HTERT RPE-1 (cell line): ENCODE measurements around the gene TFIP11.

Source experiments
- in situ Hi-C: fragments of 300-500 bp; cut with MboI; formaldehyde crosslinking; loops from 4 replicates; pipeline ENCODE4 v1.14.3; 2020; ENCODE audit warnings: low sequenced_read_pairs

TFIP11 gene

GRCh38 chr22:26512149-26512793, at the start of gene TFIP11:
Gene TFIP11 (minus strand): TSS chr22:26512473. CDS start chr22:26510272, 2,201 bp downstream.
- in situ Hi-C loops = no loop called here

GRCh38 chr22:26561756-26562417, 49.6 kb upstream of the TFIP11 start:
- in situ Hi-C loops = no loop called here

- in situ Hi-C loops = no loop called here
Measured at GRCh38 chr22:26559961-26560575, 47.8 kb upstream of the TFIP11 start.

GRCh38 chr22:26558248-26558895, 46.1 kb upstream of the TFIP11 start:
- in situ Hi-C loops = no loop called here

- in situ Hi-C loops = no loop called here
Measured at GRCh38 chr22:26556904-26557303, 44.6 kb upstream of the TFIP11 start.

GRCh38 chr22:26555478-26555877, 43.2 kb upstream of the TFIP11 start:
- in situ Hi-C loops = no loop called here

- in situ Hi-C loops = no loop called here
Measured at GRCh38 chr22:26554956-26555355, 42.7 kb upstream of the TFIP11 start.

GRCh38 chr22:26553056-26553752, 40.9 kb upstream of the TFIP11 start:
- in situ Hi-C loops = no loop called here

- in situ Hi-C loops = no loop called here
Measured at GRCh38 chr22:26552466-26552865, 40.2 kb upstream of the TFIP11 start.

GRCh38 chr22:26551568-26551967, 39.3 kb upstream of the TFIP11 start:
- in situ Hi-C loops = no loop called here

GRCh38 chr22:26550498-26551033, 38.3 kb upstream of the TFIP11 start:
- in situ Hi-C loops = no loop called here

- in situ Hi-C loops = no loop called here
Measured at GRCh38 chr22:26549902-26550497, 37.7 kb upstream of the TFIP11 start.

GRCh38 chr22:26548984-26549383, 36.7 kb upstream of the TFIP11 start:
- in situ Hi-C loops = no loop called here

GRCh38 chr22:26548303-26548702, 36.0 kb upstream of the TFIP11 start:
- in situ Hi-C loops = no loop called here

GRCh38 chr22:26547837-26548236, 35.6 kb upstream of the TFIP11 start:
- in situ Hi-C loops = no loop called here

GRCh38 chr22:26547426-26547825, 35.2 kb upstream of the TFIP11 start:
- in situ Hi-C loops = no loop called here

- in situ Hi-C loops = no loop called here
Measured at GRCh38 chr22:26546282-26546681, 34.0 kb upstream of the TFIP11 start.

GRCh38 chr22:26545827-26546226, 33.6 kb upstream of the TFIP11 start:
- in situ Hi-C loops = no loop called here

GRCh38 chr22:26545385-26545784, 33.1 kb upstream of the TFIP11 start:
- in situ Hi-C loops = no loop called here

GRCh38 chr22:26544489-26544888, 32.2 kb upstream of the TFIP11 start:
- in situ Hi-C loops = no loop called here
